B cell (primary cell): ENCODE results near the gene TANC1.

Experiments used
- CTCF ChIP-seq: fragments of 200-600 bp; IDR thresholded peaks from one replicate; pipeline ENCODE4 v1.8.0; 2022; ENCODE audit warnings: antibody characterized with exemption, mild to moderate bottlenecking
- EZH2 ChIP-seq: IDR thresholded peaks from 2 replicates; pipeline ENCODE4 v1.6.1; 2012; ENCODE audit warnings: borderline replicate concordance, low read depth, mild to moderate bottlenecking, moderate library complexity, low read length; ENCODE audit not compliant: insufficient read depth, poor library complexity, severe bottlenecking

- no peak for TF ChIP-seq CTCF
- no peak for TF ChIP-seq EZH2
Observed at GRCh38 chr2:159137511-159138241, 169.2 kb downstream of the TANC1 start.
